GM23338 (cell line): Measurements from ENCODE around the gene SLX4. TPM values are rescaled to one million over a fixed set of nuclear protein-coding genes. Genes with fewer than 3 reads are reported as not detected.

Experiments used
- ATAC-seq: fragments of 200-7000 bp; cut with Tn5 transposase; 3 replicates; pipeline ENCODE4 v1.9.1; 2020
- DNase-seq: peaks from one replicate; pipeline ENCODE4 v3.0.0-alpha.2; 2015; ENCODE audit warnings: low spot score
- H2AFZ ChIP-seq: fragments of 200-600 bp; sonication (generic); 2 replicates; pipeline ENCODE4 v1.8.0; 2016; ENCODE audit warnings: antibody characterized with exemption, mild to moderate bottlenecking, moderate library complexity
- H3F3A ChIP-seq: fragments of 200-600 bp; sonication (generic); replicated peaks from 2 replicates; pipeline ENCODE4 v1.8.0; 2017; ENCODE audit warnings: antibody characterized with exemption, mixed run types, low read depth
- H3K27ac ChIP-seq: fragments of 200-600 bp; sonication (generic); 2 replicates; pipeline ENCODE4 v1.6.1; 2016; ENCODE audit warnings: low read depth
- H3K27me3 ChIP-seq: fragments of 200-600 bp; sonication (generic); 2 replicates; pipeline ENCODE4 v1.8.0; 2016; ENCODE audit warnings: mild to moderate bottlenecking, mixed run types, moderate library complexity; ENCODE audit not compliant: insufficient read depth
- H3K36me3 ChIP-seq: fragments of 200-600 bp; sonication (generic); 2 replicates; pipeline ENCODE4 v1.8.0; 2016; ENCODE audit warnings: mild to moderate bottlenecking; ENCODE audit not compliant: insufficient read depth
- H3K4me1 ChIP-seq: fragments of 200-600 bp; sonication (generic); 2 replicates; pipeline ENCODE4 v1.8.0; 2016; ENCODE audit warnings: mild to moderate bottlenecking, moderate library complexity; ENCODE audit not compliant: insufficient read depth
- H3K4me2 ChIP-seq: fragments of 200-600 bp; sonication (generic); 2 replicates; pipeline ENCODE4 v1.7.1; 2017; ENCODE audit warnings: mixed run types
- H3K4me3 ChIP-seq: fragments of 200-600 bp; sonication (generic); 2 replicates; pipeline ENCODE4 v1.6.1; 2016; ENCODE audit warnings: mixed run types
- H3K79me2 ChIP-seq: fragments of 200-600 bp; sonication (generic); replicated peaks from 2 replicates; pipeline ENCODE4 v1.8.0; 2017; ENCODE audit warnings: mild to moderate bottlenecking; ENCODE audit not compliant: insufficient read depth
- H3K9me2 ChIP-seq: fragments of 200-600 bp; sonication (generic); 2 replicates; pipeline ENCODE4 v1.8.0; 2017; ENCODE audit not compliant: insufficient read depth
- H4K20me1 ChIP-seq: fragments of 200-600 bp; sonication (generic); replicated peaks from 2 replicates; pipeline ENCODE4 v1.8.0; 2017; ENCODE audit warnings: mild to moderate bottlenecking; ENCODE audit not compliant: insufficient read depth
- H3K27ac Mint-ChIP-seq: 2 replicates; pipeline ENCODE4 v1.8.0; 2020; ENCODE audit warnings: inconsistent platforms, mild to moderate bottlenecking, moderate library complexity, mixed read lengths
- H3K27me3 Mint-ChIP-seq: 3 replicates; pipeline ENCODE4 v1.8.0; 2022; ENCODE audit warnings: low read depth, mild to moderate bottlenecking, moderate library complexity, mixed read lengths, inconsistent platforms; ENCODE audit not compliant: insufficient read depth, poor library complexity
- H3K36me3 Mint-ChIP-seq: 3 replicates; pipeline ENCODE4 v1.8.0; 2021; ENCODE audit warnings: low read depth, mild to moderate bottlenecking, inconsistent platforms, moderate library complexity, mixed read lengths
- H3K4me1 Mint-ChIP-seq: 3 replicates; pipeline ENCODE4 v1.8.0; 2020; ENCODE audit warnings: mild to moderate bottlenecking, inconsistent platforms, mixed read lengths
- H3K4me3 Mint-ChIP-seq: 3 replicates; pipeline ENCODE4 v1.8.0; 2021; ENCODE audit warnings: moderate library complexity, mild to moderate bottlenecking, inconsistent platforms, mixed read lengths
- H3K9me3 Mint-ChIP-seq: 3 replicates; pipeline ENCODE4 v1.8.0; 2020; ENCODE audit warnings: moderate library complexity, mild to moderate bottlenecking, inconsistent platforms, mixed read lengths
- CTCF ChIP-seq, 2 experiments: fragments of 200-600 bp in 1 of 2; sonication (generic) in 1 of 2; conservative IDR thresholded peaks; 2 replicates each; pipeline versions ENCODE4 v1.5.1 to v1.6.1; 2016 to 2017; ENCODE audit warnings: antibody characterized with exemption in 2 of 2, low read depth in 2 of 2, mild to moderate bottlenecking in 2 of 2, moderate library complexity in 1 of 2
- EZH2 ChIP-seq: fragments of 200-600 bp; sonication (generic); IDR thresholded peaks from one replicate; pipeline ENCODE4 v1.8.0; 2017; ENCODE audit warnings: antibody characterized with exemption, mild to moderate bottlenecking, low read depth; ENCODE audit not compliant: unreplicated experiment
- EZH2phosphoT487 ChIP-seq: fragments of 200-600 bp; sonication (generic); IDR thresholded peaks from one replicate; pipeline ENCODE4 v1.8.1; 2018; ENCODE audit warnings: antibody characterized with exemption; ENCODE audit not compliant: unreplicated experiment
- STAT1 ChIP-seq: IDR thresholded peaks from one replicate; pipeline ENCODE4 v1.6.1; 2016; ENCODE audit warnings: antibody characterized with exemption; ENCODE audit not compliant: unreplicated experiment
- ZNF114 ChIP-seq: fragments of 250-450 bp; sonication (Bioruptor Pico); IDR thresholded peaks from 2 replicates; pipeline ENCODE4 v1.5.0; 2020; ENCODE audit warnings: mild to moderate bottlenecking, moderate library complexity
- polyA plus RNA-seq: library from polyadenylated mRNA; unstranded; fragments of >200 nt; fragmentation: Nextera tagmentation; extraction: Ambion mirVana; gene quantifications from 2 replicates; pipeline ENCODE4 v1.2.1, GENCODE V29; 2016
- total RNA-seq: library from RNA; depleted of rRNA; stranded (reverse); fragments of >200 nt; shearing (Covaris generic); gene quantifications from 2 replicates; pipeline ENCODE4 v1.2.3, GENCODE V29; 2014
- TF ChIP-seq, protein P1 (sequence below): fragments of 250-450 bp; sonication (Bioruptor Pico); IDR thresholded peaks from 2 replicates; pipeline ENCODE4 v1.5.0; 2020; ENCODE audit warnings: mild to moderate bottlenecking, moderate library complexity

Gene SLX4
- total and polyA plus RNA-seq, 2 experiments from 2014 or later = 3.0 to 15.2 TPM

DNA sequence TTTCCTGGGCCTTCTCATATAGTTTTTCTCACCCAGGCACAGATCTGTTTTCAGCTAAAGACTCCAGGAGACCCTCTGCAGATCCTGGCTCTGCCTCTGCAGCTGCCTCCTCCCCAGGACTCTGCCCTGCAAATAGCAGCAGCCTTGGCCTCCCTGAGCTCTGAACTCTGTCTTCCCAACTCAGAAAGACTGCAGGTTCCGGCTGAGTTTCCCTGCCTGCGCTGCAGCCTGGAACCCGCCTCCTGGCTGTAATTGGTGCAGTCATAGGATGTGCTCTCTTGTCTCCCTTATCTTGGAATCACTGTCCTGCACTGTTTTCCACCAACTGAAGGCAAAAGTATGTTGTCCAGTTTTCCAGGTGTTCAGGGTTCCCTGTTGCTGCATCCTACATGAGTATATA is 28.8 kb upstream of the SLX4 start:
- Mint-ChIP-seq H3K4me1 (peaks cover 42% of the 10 kb centered on the region), H3K27ac (peak overlapping the region; percentile 37; the same call in 1 of the 2 replicates), H3K36me3 (peaks cover 5% of the 10 kb centered on the region; the same call in 2 of the 3 replicates), H3K9me3 (peaks cover 8% of the 10 kb centered on the region; the same call in 2 of the 3 replicates), H3K4me3 (no peak overlapping the region), H3K27me3 (peaks cover 10% of the 10 kb centered on the region)
- H3F3A ChIP-seq = peaks cover 3% of the 10 kb centered on the region; the same call in 1 of the 2 replicates
- no peaks in the 10 kb centered on the region for H3K9me2 ChIP-seq
- H2AFZ ChIP-seq = no peak overlapping the region
- TF ChIP-seq EZH2 (no peak), ZNF114 (CRISPR knock-in tag) (no peak), STAT1 (no peak), EZH2phosphoT487 (no peak), CTCF (conservative IDR thresholded peaks at IDR 0.05; ENCODE audit: low read depth in 2 of 2) (no peak)
- TF ChIP-seq, protein P1, sequence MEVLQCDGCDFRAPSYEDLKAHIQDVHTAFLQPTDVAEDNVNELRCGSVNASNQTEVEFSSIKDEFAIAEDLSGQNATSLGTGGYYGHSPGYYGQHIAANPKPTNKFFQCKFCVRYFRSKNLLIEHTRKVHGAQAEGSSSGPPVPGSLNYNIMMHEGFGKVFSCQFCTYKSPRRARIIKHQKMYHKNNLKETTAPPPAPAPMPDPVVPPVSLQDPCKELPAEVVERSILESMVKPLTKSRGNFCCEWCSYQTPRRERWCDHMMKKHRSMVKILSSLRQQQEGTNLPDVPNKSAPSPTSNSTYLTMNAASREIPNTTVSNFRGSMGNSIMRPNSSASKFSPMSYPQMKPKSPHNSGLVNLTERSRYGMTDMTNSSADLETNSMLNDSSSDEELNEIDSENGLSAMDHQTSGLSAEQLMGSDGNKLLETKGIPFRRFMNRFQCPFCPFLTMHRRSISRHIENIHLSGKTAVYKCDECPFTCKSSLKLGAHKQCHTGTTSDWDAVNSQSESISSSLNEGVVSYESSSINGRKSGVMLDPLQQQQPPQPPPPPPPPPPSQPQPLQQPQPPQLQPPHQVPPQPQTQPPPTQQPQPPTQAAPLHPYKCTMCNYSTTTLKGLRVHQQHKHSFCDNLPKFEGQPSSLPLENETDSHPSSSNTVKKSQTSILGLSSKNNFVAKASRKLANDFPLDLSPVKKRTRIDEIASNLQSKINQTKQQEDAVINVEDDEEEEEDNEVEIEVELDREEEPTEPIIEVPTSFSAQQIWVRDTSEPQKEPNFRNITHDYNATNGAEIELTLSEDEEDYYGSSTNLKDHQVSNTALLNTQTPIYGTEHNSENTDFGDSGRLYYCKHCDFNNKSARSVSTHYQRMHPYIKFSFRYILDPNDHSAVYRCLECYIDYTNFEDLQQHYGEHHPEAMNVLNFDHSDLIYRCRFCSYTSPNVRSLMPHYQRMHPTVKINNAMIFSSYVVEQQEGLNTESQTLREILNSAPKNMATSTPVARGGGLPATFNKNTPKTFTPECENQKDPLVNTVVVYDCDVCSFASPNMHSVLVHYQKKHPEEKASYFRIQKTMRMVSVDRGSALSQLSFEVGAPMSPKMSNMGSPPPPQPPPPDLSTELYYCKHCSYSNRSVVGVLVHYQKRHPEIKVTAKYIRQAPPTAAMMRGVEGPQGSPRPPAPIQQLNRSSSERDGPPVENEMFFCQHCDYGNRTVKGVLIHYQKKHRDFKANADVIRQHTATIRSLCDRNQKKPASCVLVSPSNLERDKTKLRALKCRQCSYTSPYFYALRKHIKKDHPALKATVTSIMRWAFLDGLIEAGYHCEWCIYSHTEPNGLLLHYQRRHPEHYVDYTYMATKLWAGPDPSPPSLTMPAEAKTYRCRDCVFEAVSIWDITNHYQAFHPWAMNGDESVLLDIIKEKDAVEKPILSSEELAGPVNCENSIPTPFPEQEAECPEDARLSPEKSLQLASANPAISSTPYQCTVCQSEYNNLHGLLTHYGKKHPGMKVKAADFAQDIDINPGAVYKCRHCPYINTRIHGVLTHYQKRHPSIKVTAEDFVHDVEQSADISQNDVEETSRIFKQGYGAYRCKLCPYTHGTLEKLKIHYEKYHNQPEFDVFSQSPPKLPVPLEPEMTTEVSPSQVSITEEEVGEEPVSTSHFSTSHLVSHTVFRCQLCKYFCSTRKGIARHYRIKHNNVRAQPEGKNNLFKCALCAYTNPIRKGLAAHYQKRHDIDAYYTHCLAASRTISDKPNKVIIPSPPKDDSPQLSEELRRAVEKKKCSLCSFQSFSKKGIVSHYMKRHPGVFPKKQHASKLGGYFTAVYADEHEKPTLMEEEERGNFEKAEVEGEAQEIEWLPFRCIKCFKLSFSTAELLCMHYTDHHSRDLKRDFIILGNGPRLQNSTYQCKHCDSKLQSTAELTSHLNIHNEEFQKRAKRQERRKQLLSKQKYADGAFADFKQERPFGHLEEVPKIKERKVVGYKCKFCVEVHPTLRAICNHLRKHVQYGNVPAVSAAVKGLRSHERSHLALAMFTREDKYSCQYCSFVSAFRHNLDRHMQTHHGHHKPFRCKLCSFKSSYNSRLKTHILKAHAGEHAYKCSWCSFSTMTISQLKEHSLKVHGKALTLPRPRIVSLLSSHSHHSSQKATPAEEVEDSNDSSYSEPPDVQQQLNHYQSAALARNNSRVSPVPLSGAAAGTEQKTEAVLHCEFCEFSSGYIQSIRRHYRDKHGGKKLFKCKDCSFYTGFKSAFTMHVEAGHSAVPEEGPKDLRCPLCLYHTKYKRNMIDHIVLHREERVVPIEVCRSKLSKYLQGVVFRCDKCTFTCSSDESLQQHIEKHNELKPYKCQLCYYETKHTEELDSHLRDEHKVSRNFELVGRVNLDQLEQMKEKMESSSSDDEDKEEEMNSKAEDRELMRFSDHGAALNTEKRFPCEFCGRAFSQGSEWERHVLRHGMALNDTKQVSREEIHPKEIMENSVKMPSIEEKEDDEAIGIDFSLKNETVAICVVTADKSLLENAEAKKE (CRISPR knock-in tag) = no peak
- ATAC-seq = no peak
- no peak overlapping the region for H3K4me3 ChIP-seq
- 0 out of 2 replicates have a peak overlapping the region, but pooled peaks have one; percentile 0 for H3K27ac ChIP-seq
- no peaks in the 10 kb centered on the region for H3K27me3 ChIP-seq
- H4K20me1 ChIP-seq = peaks cover 5% of the 10 kb centered on the region; the same call in 1 of the 2 replicates
- H3K4me2 ChIP-seq = no peak overlapping the region
- peaks cover 11% of the 10 kb centered on the region; the same call in 1 of the 2 replicates for H3K79me2 ChIP-seq
- H3K4me1 ChIP-seq = peaks cover 21% of the 10 kb centered on the region
- DNase-seq = no peak
- no peaks in the 10 kb centered on the region for H3K36me3 ChIP-seq
